Upper lobe of left lung (tissue), 6 donors: Measurements from ENCODE around the gene MACROD2. TPM values are rescaled to one million over a fixed set of nuclear protein-coding genes. Genes with fewer than 3 reads are reported as not detected.

ENCODE experiments used
- ATAC-seq, 2 donors: fragments of 200-7000 bp; cut with Tn5 transposase; one replicate each; pipeline ENCODE4 v1.9.1; 2022; ENCODE audit warnings: mild to moderate bottlenecking in 2 of 2, moderate library complexity in 2 of 2; ENCODE audit not compliant: low FRiP score in 2 of 2
- DNase-seq, 2 donors: peaks; one replicate each; pipeline ENCODE4 v3.0.0-alpha.2; 2019 to 2020
- H3K27ac ChIP-seq, 4 donors: fragments of 200-600 bp; sonication (generic); one replicate each; pipeline ENCODE4 v1.5.1; 2016 to 2019
- H3K27me3 ChIP-seq, 4 donors: fragments of 200-600 bp; sonication (generic); one replicate each; pipeline ENCODE4 v1.5.1; 2017 to 2019
- H3K36me3 ChIP-seq, 4 donors: fragments of 200-600 bp; sonication (generic); one replicate each; pipeline ENCODE4 v1.5.1; 2016 to 2019
- H3K4me1 ChIP-seq, 4 donors: fragments of 200-600 bp; sonication (generic); one replicate each; pipeline ENCODE4 v1.5.1; 2018 to 2019
- H3K4me3 ChIP-seq, 4 donors: fragments of 200-600 bp; sonication (generic); one replicate each; pipeline ENCODE4 v1.5.1; 2017 to 2019; ENCODE audit warnings: mild to moderate bottlenecking in 2 of 4, moderate library complexity in 1 of 4
- H3K9me3 ChIP-seq, 4 donors: fragments of 200-600 bp; sonication (generic); one replicate each; pipeline ENCODE4 v1.5.1; 2018 to 2019
- EP300 ChIP-seq, 4 donors: sonication (generic); formaldehyde crosslinking; IDR thresholded peaks; one replicate each; pipeline ENCODE4 v1.5.1; 2017; ENCODE audit warnings: antibody characterized with exemption in 4 of 4, control low read depth in 2 of 4
- POLR2A ChIP-seq, 4 donors: fragments of 450-650 bp; IDR thresholded peaks; one replicate each; pipeline ENCODE4 v1.5.1; 2016 to 2017; ENCODE audit warnings: antibody characterized with exemption in 4 of 4, mild to moderate bottlenecking in 2 of 4
- POLR2AphosphoS5 ChIP-seq, 2 donors: sonication (generic); formaldehyde crosslinking; IDR thresholded peaks; one replicate each; pipeline ENCODE4 v1.5.1; 2017; ENCODE audit warnings: antibody characterized with exemption in 2 of 2
- WGBS, 2 donors: methylation state at CpG; one replicate each; pipeline ENCODE4 v1.1.5; 2017 to 2018; 5-methylcytosine and 5-hydroxymethylcytosine counted together
- total RNA-seq, 6 donors: library from RNA; depleted of rRNA in 4 of 6; stranded (reverse); fragments of >200 nt in 4 of 6; gene quantifications; one replicate each; pipeline versions ENCODE4 v1.1.0 to v1.2.1, GENCODE V29; 2016 to 2021
- TF ChIP-seq, protein P1 (sequence below), 6 experiments: fragments of 450-650 bp in 4 of 6; fragments of 200-600 bp in 2 of 6; sonication (generic) in 2 of 6; IDR thresholded peaks; one replicate each; pipeline ENCODE4 v1.5.1; 2016 to 2019; ENCODE audit warnings: antibody characterized with exemption in 6 of 6
- donor health status: DM: no; HTN: no; CAD: no; lungs with moderate emphysema.
- donor health status: DM: no; HTN: yes; CAD: no; lungs with severe emphysema.

The MACROD2 gene
- total RNA-seq, 6 donors from 2014 or later, result 20.7 to 84.3 (median 36.3) TPM

DNA sequence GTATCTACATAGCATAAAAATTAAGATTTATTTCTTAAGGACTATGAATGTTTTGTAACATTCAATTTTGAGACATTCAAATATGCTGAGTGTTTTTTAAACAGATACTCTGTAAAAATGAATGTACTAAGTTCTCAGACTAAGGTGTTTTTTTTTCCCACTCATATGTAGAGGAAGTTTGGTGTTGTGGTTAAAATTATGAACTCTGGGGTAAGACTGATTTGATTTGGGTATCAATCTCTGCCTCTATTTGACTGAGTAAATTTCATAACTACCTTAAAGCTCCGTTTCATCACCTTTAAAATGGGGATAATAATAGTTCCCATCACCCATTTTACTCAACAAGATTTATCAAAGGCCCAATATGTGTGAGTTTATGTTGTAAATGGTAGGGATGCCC, 728.7 kb downstream of the MACROD2 start:
- no peak overlapping the region for H3K27ac ChIP-seq
- 74 to 81% methylated on average over 1 of the region's 1 CpG for WGBS, 2 donors
- TF ChIP-seq EP300 (IDR thresholded peaks at IDR 0.05), result no peak
- TF ChIP-seq POLR2AphosphoS5 (IDR thresholded peaks at IDR 0.05), result no peak
- no peak for TF ChIP-seq POLR2A (IDR thresholded peaks at IDR 0.05)
- no peaks in the 10 kb centered on the region for H3K27me3 ChIP-seq
- no peaks in the 10 kb centered on the region for H3K9me3 ChIP-seq
- DNase-seq (no peak), ATAC-seq (no peak)
- H3K36me3 ChIP-seq, result no peaks in the 10 kb centered on the region
- no peak overlapping the region for H3K4me3 ChIP-seq
- no peaks in the 10 kb centered on the region for H3K4me1 ChIP-seq

DNA sequence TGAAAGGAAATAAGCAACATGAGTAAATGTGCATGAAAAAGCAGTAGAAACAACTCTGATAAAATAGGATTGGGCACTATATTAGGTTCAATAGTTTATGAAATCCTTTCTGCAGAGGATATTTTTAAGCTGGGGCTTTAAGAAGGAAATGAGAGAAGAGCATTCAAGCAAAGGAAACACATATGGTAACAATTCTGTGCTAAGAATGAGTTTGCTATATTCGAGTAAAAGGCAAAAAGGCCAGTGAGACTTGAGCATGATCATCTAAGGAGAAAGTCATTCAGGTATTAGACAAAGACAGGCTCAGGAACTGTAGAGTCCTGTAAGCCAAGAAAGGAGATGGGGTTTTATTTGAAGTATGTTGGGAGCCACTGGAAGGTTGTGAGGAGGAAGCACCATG, 729.2 kb downstream of the MACROD2 start:
- Histone ChIP-seq H3K9me3 (no peaks in the 10 kb centered on the region), H3K36me3 (no peaks in the 10 kb centered on the region), H3K27ac (no peak overlapping the region), H3K4me1 (no peaks in the 10 kb centered on the region), H3K4me3 (no peak overlapping the region), H3K27me3 (no peaks in the 10 kb centered on the region)
- 54 to 67% methylated on average over 1 of the region's 1 CpG for WGBS, 2 donors
- no peak for TF ChIP-seq EP300 (IDR thresholded peaks at IDR 0.05)
- no peak for TF ChIP-seq POLR2AphosphoS5 (IDR thresholded peaks at IDR 0.05)
- TF ChIP-seq, protein P1, sequence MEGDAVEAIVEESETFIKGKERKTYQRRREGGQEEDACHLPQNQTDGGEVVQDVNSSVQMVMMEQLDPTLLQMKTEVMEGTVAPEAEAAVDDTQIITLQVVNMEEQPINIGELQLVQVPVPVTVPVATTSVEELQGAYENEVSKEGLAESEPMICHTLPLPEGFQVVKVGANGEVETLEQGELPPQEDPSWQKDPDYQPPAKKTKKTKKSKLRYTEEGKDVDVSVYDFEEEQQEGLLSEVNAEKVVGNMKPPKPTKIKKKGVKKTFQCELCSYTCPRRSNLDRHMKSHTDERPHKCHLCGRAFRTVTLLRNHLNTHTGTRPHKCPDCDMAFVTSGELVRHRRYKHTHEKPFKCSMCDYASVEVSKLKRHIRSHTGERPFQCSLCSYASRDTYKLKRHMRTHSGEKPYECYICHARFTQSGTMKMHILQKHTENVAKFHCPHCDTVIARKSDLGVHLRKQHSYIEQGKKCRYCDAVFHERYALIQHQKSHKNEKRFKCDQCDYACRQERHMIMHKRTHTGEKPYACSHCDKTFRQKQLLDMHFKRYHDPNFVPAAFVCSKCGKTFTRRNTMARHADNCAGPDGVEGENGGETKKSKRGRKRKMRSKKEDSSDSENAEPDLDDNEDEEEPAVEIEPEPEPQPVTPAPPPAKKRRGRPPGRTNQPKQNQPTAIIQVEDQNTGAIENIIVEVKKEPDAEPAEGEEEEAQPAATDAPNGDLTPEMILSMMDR (IDR thresholded peaks at IDR 0.05), result no peak
- no peak for TF ChIP-seq POLR2A (IDR thresholded peaks at IDR 0.05)
- no peak for DNase-seq
- ATAC-seq, result no peak

DNA sequence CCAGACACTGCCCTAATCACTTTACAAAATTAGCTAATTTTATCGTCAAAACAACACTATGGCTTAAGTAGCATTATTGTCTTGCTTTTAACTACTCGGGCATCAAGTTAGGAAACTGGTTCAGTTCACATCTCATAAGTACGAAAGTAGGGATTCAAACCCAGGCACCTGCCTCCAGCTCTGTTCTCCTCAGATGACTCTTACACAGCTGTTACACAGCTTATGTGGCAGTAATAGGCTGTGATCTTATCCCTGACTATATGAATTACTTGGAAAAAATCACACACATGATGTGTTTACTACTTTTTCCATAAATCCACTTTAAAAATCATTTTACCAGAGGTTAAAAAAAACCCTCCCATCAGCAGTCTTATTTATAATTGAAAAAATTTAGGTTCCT, 731.3 kb downstream of the MACROD2 start:
- no peak overlapping the region for H3K27ac ChIP-seq
- H3K27me3 ChIP-seq, result no peaks in the 10 kb centered on the region
- WGBS, 2 donors, result 89 to 96% methylated on average over 3 of the region's 3 CpGs
- no peak overlapping the region for H3K4me3 ChIP-seq
- no peaks in the 10 kb centered on the region for H3K9me3 ChIP-seq
- no peaks in the 10 kb centered on the region for H3K4me1 ChIP-seq
- ATAC-seq (no peak), DNase-seq (no peak)
- TF ChIP-seq POLR2AphosphoS5 (IDR thresholded peaks at IDR 0.05) (no peak), EP300 (IDR thresholded peaks at IDR 0.05) (no peak), POLR2A (IDR thresholded peaks at IDR 0.05) (no peak)
- TF ChIP-seq, protein P1 (IDR thresholded peaks at IDR 0.05), result no peak
- H3K36me3 ChIP-seq, result no peaks in the 10 kb centered on the region

DNA sequence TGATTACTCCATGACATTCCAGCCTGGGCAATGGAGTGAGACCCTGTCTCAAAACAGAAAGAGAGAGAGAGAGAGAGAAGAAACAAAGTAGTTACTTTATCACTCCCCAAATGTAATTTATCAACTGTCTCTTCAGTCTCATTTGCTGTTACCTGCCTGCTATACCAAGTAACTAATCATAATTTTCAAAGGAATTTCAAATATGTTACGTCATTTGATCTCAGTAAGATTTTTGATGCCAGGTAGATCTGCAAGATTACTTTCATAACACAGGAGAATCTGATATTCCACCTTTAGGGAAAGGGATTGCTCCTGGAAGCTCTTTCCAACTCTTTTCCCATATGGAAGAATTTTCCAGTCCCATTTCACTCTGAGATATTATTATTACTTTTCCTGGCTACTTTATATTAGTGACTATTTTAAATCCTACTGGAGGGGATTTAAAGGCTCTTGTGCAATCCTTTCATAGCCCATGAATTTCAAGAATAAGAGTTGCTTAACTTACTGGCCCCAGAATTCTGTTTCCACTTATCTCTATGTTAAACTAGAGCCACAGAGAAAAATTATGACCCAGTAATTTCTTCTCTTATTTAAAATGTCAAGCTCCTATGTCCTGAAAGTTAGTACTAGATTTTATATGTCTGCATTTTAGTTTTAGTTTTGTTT, 732.3 kb downstream of the MACROD2 start:
- Histone ChIP-seq H3K36me3 (no peaks in the 10 kb centered on the region), H3K4me1 (no peaks in the 10 kb centered on the region), H3K9me3 (no peaks in the 10 kb centered on the region), H3K27me3 (no peaks in the 10 kb centered on the region), H3K4me3 (no peak overlapping the region), H3K27ac (no peak overlapping the region)
- DNase-seq (no peak), ATAC-seq (no peak)
- TF ChIP-seq POLR2A (IDR thresholded peaks at IDR 0.05), result no peak
- TF ChIP-seq POLR2AphosphoS5 (IDR thresholded peaks at IDR 0.05), result no peak
- TF ChIP-seq EP300 (IDR thresholded peaks at IDR 0.05), result no peak
- TF ChIP-seq, protein P1 (IDR thresholded peaks at IDR 0.05), result no peak
- 84 to 100% methylated on average over 1 of the region's 1 CpG for WGBS, 2 donors

DNA sequence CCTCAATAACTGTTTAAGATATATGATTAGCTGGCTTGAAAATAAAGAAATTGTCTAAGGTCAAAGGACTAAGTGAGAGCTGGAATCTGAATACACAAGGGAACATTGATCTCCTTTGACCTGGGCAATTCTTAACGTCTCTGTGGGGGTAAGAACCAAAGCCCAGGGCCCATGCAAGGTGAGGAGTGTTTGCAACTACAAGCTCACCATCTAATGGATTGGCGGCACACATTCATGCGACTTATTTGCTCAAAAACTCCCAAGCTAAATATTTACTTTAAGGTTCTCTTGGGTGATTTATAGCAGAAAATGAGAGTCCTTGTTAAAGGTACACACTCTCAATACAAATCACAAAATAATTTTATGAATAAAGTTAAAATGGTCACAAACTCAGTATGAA, 734.1 kb downstream of the MACROD2 start:
- Histone ChIP-seq H3K4me1 (no peaks in the 10 kb centered on the region), H3K27me3 (no peaks in the 10 kb centered on the region), H3K27ac (no peak overlapping the region), H3K36me3 (no peaks in the 10 kb centered on the region), H3K9me3 (no peaks in the 10 kb centered on the region), H3K4me3 (no peak overlapping the region)
- ATAC-seq (no peak), DNase-seq (no peak)
- no peak for TF ChIP-seq POLR2A (IDR thresholded peaks at IDR 0.05)
- TF ChIP-seq, protein P1 (IDR thresholded peaks at IDR 0.05), result no peak
- no peak for TF ChIP-seq EP300 (IDR thresholded peaks at IDR 0.05)
- no peak for TF ChIP-seq POLR2AphosphoS5 (IDR thresholded peaks at IDR 0.05)
- 57 to 62% methylated on average over 3 of the region's 3 CpGs for WGBS, 2 donors
